Astrocyte of the spinal cord (primary cell): Measurements from ENCODE around the gene GREB1L.

ENCODE experiments used
- DNase-seq: peaks from one replicate; pipeline ENCODE4 v3.0.0; 2011; ENCODE audit warnings: low read depth, low spot score
- H3K4me3 ChIP-seq: 2 replicates; pipeline ENCODE4 v1.5.1; 2011; ENCODE audit warnings: low read depth, mild to moderate bottlenecking, low read length, moderate library complexity
- CTCF ChIP-seq: IDR thresholded peaks from 2 replicates; pipeline ENCODE4 v1.5.1; 2012; ENCODE audit warnings: low read depth, mild to moderate bottlenecking, low read length, inconsistent platforms
- in situ Hi-C: cut with HindIII; loops from 2 replicates; pipeline ENCODE4 v1.10.0; 2017; ENCODE audit warnings: low sequenced_read_pairs

Gene GREB1L

GRCh38 chr18:21298351-21298750, 56.3 kb downstream of the GREB1L start:
- no peak for TF ChIP-seq CTCF

GRCh38 chr18:21300035-21300907, 58.2 kb downstream of the GREB1L start:
- no peak overlapping the region for H3K4me3 ChIP-seq
- in situ Hi-C loops = no loop called here
- TF ChIP-seq CTCF = no peak
- no peak for DNase-seq

More at GRCh38 chr18:21298351-21298750, 56.3 kb downstream of the GREB1L start:
- DNase-seq = no peak
- no peak overlapping the region for H3K4me3 ChIP-seq
- in situ Hi-C loops = no loop called here

GRCh38 chr18:21300908-21301200, 58.8 kb downstream of the GREB1L start:
- H3K4me3 ChIP-seq = no peak overlapping the region
- no peak for TF ChIP-seq CTCF
- no peak for DNase-seq
- in situ Hi-C loops = no loop called here

GRCh38 chr18:21303445-21303844, 61.4 kb downstream of the GREB1L start:
- DNase-seq = no peak
- TF ChIP-seq CTCF = no peak
- no peak overlapping the region for H3K4me3 ChIP-seq
- in situ Hi-C loops = no loop called here

- TF ChIP-seq CTCF = no peak
- in situ Hi-C loops = no loop called here
- no peak for DNase-seq
- no peak overlapping the region for H3K4me3 ChIP-seq
These were observed 61.9 kb downstream of the GREB1L start for GRCh38 chr18:21303895-21304294.

GRCh38 chr18:21305621-21306020, 63.6 kb downstream of the GREB1L start:
- no peak for TF ChIP-seq CTCF
- in situ Hi-C loops = no loop called here
- H3K4me3 ChIP-seq = no peak overlapping the region
- no peak for DNase-seq
